ENCODE measurements around the gene CSTB. TPM values are rescaled to one million over a fixed set of nuclear protein-coding genes. Genes with fewer than 3 reads are reported as not detected.

CSTB gene
- total and polyA plus RNA-seq, 2 donors (not counting 3 experiments of a cell fraction or from before 2014, with no cell fraction given), result 65.8 to 83.7 TPM

DNA sequence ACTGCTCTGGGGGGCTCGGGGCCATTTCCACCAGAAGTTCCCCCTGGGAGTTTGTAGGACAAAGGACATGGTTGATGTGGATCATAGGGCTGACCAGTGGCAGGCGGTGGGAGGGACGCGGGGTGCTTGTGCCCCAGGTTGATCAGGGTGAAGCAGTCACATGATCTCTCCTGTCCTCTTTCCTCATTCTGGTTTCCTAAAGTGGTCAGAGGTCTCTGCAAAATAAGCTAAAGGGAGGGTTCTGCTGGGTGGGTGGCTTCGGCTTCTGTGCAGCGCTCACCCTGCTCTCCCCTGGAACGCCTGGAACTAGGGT, 48.0 kb downstream of the CSTB start:
- CTCF ChIA-PET, result interaction anchor here (0.7 to 2.0 kb wide), 11 partner anchors 8 to 68 kb away, joined by 3 to 7 read pairs (median 4); partner anchors contain the start of genes HSF2BP and RRP1B
- no peak overlapping the region for H2AFZ ChIP-seq (ENCODE audit: low read depth, low read length)
- BruUV-seq (replicated peaks), result TSS peak; percentile 76

More for the DNA sequence above, 48.0 kb downstream of the CSTB start:
- FAIRE-seq (no peak), DNase-seq (ENCODE audit: low read depth, low spot score) (no peak)
- intact Hi-C loops (cut with micrococcal nuclease) (loop anchor here (1.0 to 5.0 kb wide), 2 partner anchors 9 to 59 kb away; partner anchors contain the start of genes PDXK and RRP1), dilution Hi-C loops (cut with MboI; ENCODE audit: extremely low pct_ligation_motif_present, low sequenced_read_pairs) (no loop called here)
- Histone ChIP-seq H3K4me2 (ENCODE audit: insufficient read depth, low read length) (peak overlapping the region; percentile 50), H3K79me2 (ENCODE audit: control insufficient read depth, insufficient read depth, low read length) (peaks cover 29% of the 10 kb centered on the region), H3K9me1 (replicated peaks; ENCODE audit: control insufficient read depth, extremely low read depth, insufficient read depth, low read length) (no peaks in the 10 kb centered on the region), H3K27ac (ENCODE audit: insufficient read depth, low read depth, low read length) (peak overlapping the region; percentile 79), H4K20me1 (replicated peaks; ENCODE audit: control insufficient read depth, extremely low read depth, insufficient read depth, low read length) (no peaks in the 10 kb centered on the region), H3K27me3 (ENCODE audit: control insufficient read depth in 2 of 2, insufficient read depth in 2 of 2, low read length in 2 of 2) (no peaks in the 10 kb centered on the region), H3K9ac (replicated peaks; ENCODE audit: extremely low read depth, insufficient read depth, low read length) (peak overlapping the region; percentile 21), H3K4me3 (replicated peaks in 1 of 3; ENCODE audit: insufficient read depth in 1 of 3, low read depth in 1 of 3, low read length in 3 of 3) (no peak overlapping the region), H3K9me3 (replicated peaks; ENCODE audit: control insufficient read depth, insufficient read depth, low read length) (no peaks in the 10 kb centered on the region), H3K36me3 (ENCODE audit: control insufficient read depth in 2 of 2, extremely low read depth in 1 of 2, insufficient read depth in 2 of 2, low read length in 2 of 2) (no peaks in the 10 kb centered on the region), H3K4me1 (ENCODE audit: control insufficient read depth, extremely low read depth, insufficient read depth, low read length) (peaks cover 38% of the 10 kb centered on the region)
- POLR2A ChIA-PET, result interaction anchor here (0.6 to 0.8 kb wide), 2 partner anchors 8 to 717 kb away, joined by 3 to 6 read pairs; no protein-coding TSS in a partner anchor
- TF ChIP-seq, protein P1, sequence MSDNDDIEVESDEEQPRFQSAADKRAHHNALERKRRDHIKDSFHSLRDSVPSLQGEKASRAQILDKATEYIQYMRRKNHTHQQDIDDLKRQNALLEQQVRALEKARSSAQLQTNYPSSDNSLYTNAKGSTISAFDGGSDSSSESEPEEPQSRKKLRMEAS (IDR thresholded peaks at IDR 0.05; ENCODE audit: insufficient read depth, insufficient read length), result no peak
- no peak for TF ChIP-seq JUN (IDR thresholded peaks at IDR 0.05; ENCODE audit: borderline replicate concordance, insufficient read depth, insufficient read length, low read depth)
- TF ChIP-seq POLR2AphosphoS5 (IDR thresholded peaks at IDR 0.05; ENCODE audit: insufficient read depth, low read depth, low read length), result no peak
- TF ChIP-seq, protein P2, sequence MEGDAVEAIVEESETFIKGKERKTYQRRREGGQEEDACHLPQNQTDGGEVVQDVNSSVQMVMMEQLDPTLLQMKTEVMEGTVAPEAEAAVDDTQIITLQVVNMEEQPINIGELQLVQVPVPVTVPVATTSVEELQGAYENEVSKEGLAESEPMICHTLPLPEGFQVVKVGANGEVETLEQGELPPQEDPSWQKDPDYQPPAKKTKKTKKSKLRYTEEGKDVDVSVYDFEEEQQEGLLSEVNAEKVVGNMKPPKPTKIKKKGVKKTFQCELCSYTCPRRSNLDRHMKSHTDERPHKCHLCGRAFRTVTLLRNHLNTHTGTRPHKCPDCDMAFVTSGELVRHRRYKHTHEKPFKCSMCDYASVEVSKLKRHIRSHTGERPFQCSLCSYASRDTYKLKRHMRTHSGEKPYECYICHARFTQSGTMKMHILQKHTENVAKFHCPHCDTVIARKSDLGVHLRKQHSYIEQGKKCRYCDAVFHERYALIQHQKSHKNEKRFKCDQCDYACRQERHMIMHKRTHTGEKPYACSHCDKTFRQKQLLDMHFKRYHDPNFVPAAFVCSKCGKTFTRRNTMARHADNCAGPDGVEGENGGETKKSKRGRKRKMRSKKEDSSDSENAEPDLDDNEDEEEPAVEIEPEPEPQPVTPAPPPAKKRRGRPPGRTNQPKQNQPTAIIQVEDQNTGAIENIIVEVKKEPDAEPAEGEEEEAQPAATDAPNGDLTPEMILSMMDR (IDR thresholded peaks at IDR 0.05; ENCODE audit: extremely low read depth in 1 of 2, insufficient read depth in 1 of 2, low read depth in 1 of 2, low read length in 2 of 2), result no peak
- TF ChIP-seq EZH2 (IDR thresholded peaks at IDR 0.05; ENCODE audit: borderline replicate concordance, low read depth, low read length, severe bottlenecking), result no peak
- no peak for TF ChIP-seq MYC (IDR thresholded peaks at IDR 0.05; ENCODE audit: low read depth, low read length)
- TF ChIP-seq GATA2 (IDR thresholded peaks at IDR 0.05; ENCODE audit: insufficient read depth, insufficient read length, low read depth, low read length), result no peak
- no peak for TF ChIP-seq POLR2A (IDR thresholded peaks at IDR 0.05; ENCODE audit: low read depth, low read length)
- TF ChIP-seq FOS (IDR thresholded peaks at IDR 0.05; ENCODE audit: borderline replicate concordance, insufficient read depth, low read length), result no peak
